Stomach (tissue), 9 donors: ENCODE data around the gene TP53TG5. TPM values are rescaled to one million over a fixed set of nuclear protein-coding genes. Genes with fewer than 3 reads are reported as not detected.

Experiments used
- DNase-seq, 2 donors: peaks; one replicate each; pipeline versions ENCODE4 v3.0.0 to v3.0.0-alpha.2; 2013 to 2019
- H3K27ac ChIP-seq, 5 donors: fragments of 200-600 bp in 4 of 5; sonication (generic) in 4 of 5; one replicate each; pipeline ENCODE4 v1.5.1; 2013 to 2019; ENCODE audit warnings: mild to moderate bottlenecking in 1 of 5, moderate library complexity in 1 of 5
- H3K27me3 ChIP-seq, 3 donors: fragments of 200-600 bp; sonication (generic); one replicate each; pipeline ENCODE4 v1.5.1; 2017 to 2019; ENCODE audit warnings: mixed run types in 1 of 3
- H3K36me3 ChIP-seq, 4 donors: fragments of 200-600 bp; sonication (generic); 1 replicate in 3 of 4; 2 replicates in 1 of 4; pipeline ENCODE4 v1.5.1; 2016 to 2019
- H3K4me1 ChIP-seq, 4 donors: fragments of 200-600 bp; sonication (generic); one replicate each; pipeline ENCODE4 v1.5.1; 2016 to 2019
- H3K4me3 ChIP-seq, 4 donors: fragments of 200-600 bp; sonication (generic) in 3 of 4; one replicate each; pipeline ENCODE4 v1.5.1; 2016 to 2019; ENCODE audit warnings: mild to moderate bottlenecking in 1 of 4
- H3K9me3 ChIP-seq, 4 donors: fragments of 200-600 bp; sonication (generic); one replicate each; pipeline ENCODE4 v1.5.1; 2016 to 2019
- CTCF ChIP-seq, 7 experiments: fragments of 450-650 bp in 4 of 7; fragments of 200-600 bp in 3 of 7; sonication (generic) in 3 of 7; IDR thresholded peaks; one replicate each; pipeline ENCODE4 v1.5.1; 2016 to 2019; ENCODE audit warnings: antibody characterized with exemption in 7 of 7, control low read depth in 2 of 7, mild to moderate bottlenecking in 1 of 7
- EP300 ChIP-seq: sonication (generic); formaldehyde crosslinking; IDR thresholded peaks from one replicate; pipeline ENCODE4 v1.6.1; 2017; ENCODE audit warnings: antibody characterized with exemption
- POLR2A ChIP-seq, 4 donors: fragments of 450-650 bp; IDR thresholded peaks; one replicate each; pipeline ENCODE4 v1.6.1; 2016; ENCODE audit warnings: antibody characterized with exemption in 4 of 4, control low read depth in 2 of 4, mild to moderate bottlenecking in 1 of 4, moderate library complexity in 1 of 4
- POLR2AphosphoS5 ChIP-seq, 3 donors: sonication (generic); formaldehyde crosslinking; IDR thresholded peaks; one replicate each; pipeline ENCODE4 v1.6.1; 2016; ENCODE audit warnings: antibody characterized with exemption in 3 of 3
- WGBS, 5 donors: extraction: QIAGEN DNeasy Blood & Tissue Kit in 3 of 5; methylation state at CpG; one replicate each; pipeline versions ENCODE4 v1.1.5 to v1.1.7; 2013 to 2018; 5-methylcytosine and 5-hydroxymethylcytosine counted together
- intact Hi-C: fragments of 100-400 bp; cut with DNase I; formaldehyde crosslinking; loops from one replicate; pipeline ENCODE4 v1.15.1; 2023; ENCODE audit warnings: low total_unique reads
- polyA plus RNA-seq, 3 donors: library from polyadenylated mRNA; stranded (reverse); fragments of 200-250 nt; gene quantifications; one replicate each; pipeline ENCODE4 v1.2.3, GENCODE V29; 2013
- total RNA-seq, 5 donors: library from RNA; depleted of rRNA; stranded (reverse); fragments of >200 nt; gene quantifications; one replicate each; pipeline versions ENCODE4 v1.1.0 to v1.2.3, GENCODE V29; 2014 to 2016
- donor health status: healthy with polysubstance abuse.
- donor health status: Bipolar disorder and iron deficiency.
- donor health status: healthy.

The TP53TG5 gene
- total and polyA plus RNA-seq, 8 donors, result 0.12 to 0.33 TPM; not detected in 6

- peak; percentile 65 to 82 for DNase-seq
- Histone ChIP-seq H3K9me3 (no peaks in the 10 kb centered on the region), H3K36me3 (peaks cover 0 to 17% (median 3%) of the 10 kb centered on the region in 4 donors), H3K27ac (peak overlapping the region; percentile 91 to 97 (median 95)), H3K27me3 (peaks cover 0 to 7% (median 0%) of the 10 kb centered on the region in 3 donors), H3K4me3 (peak overlapping the region; percentile 31 to 74 (median 70)), H3K4me1 (peaks cover 75 to 91% (median 82%) of the 10 kb centered on the region in 4 donors)
- TF ChIP-seq POLR2AphosphoS5 (IDR thresholded peaks at IDR 0.05) (peak; percentile 3 to 89 (median 77)), EP300 (no peak), CTCF (IDR thresholded peaks at IDR 0.05) (no peak), POLR2A (IDR thresholded peaks at IDR 0.05) (peak in 1 of 4 donors; percentile 10)
- WGBS, 5 donors, result 18 to 27% (median 21%) methylated on average over 9 of the region's 9 CpGs
- intact Hi-C loops, result no loop called here
Observed at GRCh38 chr20:45344168-45344860, 33.8 kb downstream of the TP53TG5 start.

- Histone ChIP-seq H3K4me1 (peaks cover 77 to 91% (median 86%) of the 10 kb centered on the region in 4 donors), H3K27me3 (peaks cover 0 to 7% (median 0%) of the 10 kb centered on the region in 3 donors), H3K4me3 (peak overlapping the region; percentile 31 to 74 (median 70)), H3K27ac (peak overlapping the region; percentile 91 to 97 (median 95)), H3K9me3 (no peaks in the 10 kb centered on the region), H3K36me3 (peaks cover 0 to 22% (median 3%) of the 10 kb centered on the region in 4 donors)
- WGBS, 5 donors, result 10 to 38% (median 32%) methylated on average over 6 of the region's 6 CpGs
- peak in 1 of 3 donors; percentile 30 for TF ChIP-seq POLR2AphosphoS5 (IDR thresholded peaks at IDR 0.05)
- TF ChIP-seq POLR2A (IDR thresholded peaks at IDR 0.05), result no peak
- intact Hi-C loops, result no loop called here
- peak; percentile 68 to 90 for DNase-seq
Observed at GRCh38 chr20:45343532-45344167, 34.5 kb downstream of the TP53TG5 start.

- H3K4me3 ChIP-seq, result peak overlapping the region; percentile 29 to 74 (median 70)
- peak; percentile 47 to 78 for DNase-seq
- peaks cover 0 to 7% (median 0%) of the 10 kb centered on the region in 3 donors for H3K27me3 ChIP-seq
- intact Hi-C loops, result no loop called here
- peaks cover 81 to 95% (median 90%) of the 10 kb centered on the region in 4 donors for H3K4me1 ChIP-seq
- peaks cover 0 to 23% (median 3%) of the 10 kb centered on the region in 4 donors for H3K36me3 ChIP-seq
- WGBS, 5 donors, result 18 to 40% (median 30%) methylated on average over 6 of the region's 6 CpGs
- peak overlapping the region; percentile 91 to 97 (median 95) for H3K27ac ChIP-seq
- TF ChIP-seq POLR2AphosphoS5 (IDR thresholded peaks at IDR 0.05) (peak in 2 of 3 donors; percentile 3 to 42), CTCF (IDR thresholded peaks at IDR 0.05) (no peak), POLR2A (IDR thresholded peaks at IDR 0.05) (no peak)
- H3K9me3 ChIP-seq, result no peaks in the 10 kb centered on the region
Observed at GRCh38 chr20:45342855-45343531, 35.1 kb downstream of the TP53TG5 start.

- Histone ChIP-seq H3K9me3 (no peaks in the 10 kb centered on the region), H3K4me1 (peaks cover 86 to 100% (median 95%) of the 10 kb centered on the region in 4 donors), H3K27ac (peak overlapping the region; percentile 91 to 97 (median 95)), H3K27me3 (no peaks in the 10 kb centered on the region), H3K36me3 (peaks cover 0 to 23% (median 3%) of the 10 kb centered on the region in 4 donors), H3K4me3 (peak overlapping the region; percentile 29 to 74 (median 70))
- peak in 2 of 4 donors; percentile 51 to 70 for TF ChIP-seq POLR2A (IDR thresholded peaks at IDR 0.05)
- no peak for TF ChIP-seq CTCF (IDR thresholded peaks at IDR 0.05)
- TF ChIP-seq EP300, result no peak
- peak; percentile 85 to 91 (median 91) for TF ChIP-seq POLR2AphosphoS5 (IDR thresholded peaks at IDR 0.05)
- DNase-seq, result peak; percentile 89 to 90
- intact Hi-C loops, result no loop called here
- WGBS, 5 donors, result 15 to 35% (median 20%) methylated on average over 15 to 16 of the region's 16 CpGs
Observed at GRCh38 chr20:45341939-45342854, 35.9 kb downstream of the TP53TG5 start.
